HG03103 (cell line): ENCODE data around the gene MTPN.
A peak's percentile ranks its signal among the peaks of the same experiment; 100 is the strongest.

Experiments
- ATAC-seq: cut with Tn5 transposase; IDR thresholded peaks from one replicate; pipeline ENCODE4 v1.9.1; 2021; ENCODE audit warnings: low read depth; ENCODE audit not compliant: unreplicated experiment

The MTPN gene

DNA sequence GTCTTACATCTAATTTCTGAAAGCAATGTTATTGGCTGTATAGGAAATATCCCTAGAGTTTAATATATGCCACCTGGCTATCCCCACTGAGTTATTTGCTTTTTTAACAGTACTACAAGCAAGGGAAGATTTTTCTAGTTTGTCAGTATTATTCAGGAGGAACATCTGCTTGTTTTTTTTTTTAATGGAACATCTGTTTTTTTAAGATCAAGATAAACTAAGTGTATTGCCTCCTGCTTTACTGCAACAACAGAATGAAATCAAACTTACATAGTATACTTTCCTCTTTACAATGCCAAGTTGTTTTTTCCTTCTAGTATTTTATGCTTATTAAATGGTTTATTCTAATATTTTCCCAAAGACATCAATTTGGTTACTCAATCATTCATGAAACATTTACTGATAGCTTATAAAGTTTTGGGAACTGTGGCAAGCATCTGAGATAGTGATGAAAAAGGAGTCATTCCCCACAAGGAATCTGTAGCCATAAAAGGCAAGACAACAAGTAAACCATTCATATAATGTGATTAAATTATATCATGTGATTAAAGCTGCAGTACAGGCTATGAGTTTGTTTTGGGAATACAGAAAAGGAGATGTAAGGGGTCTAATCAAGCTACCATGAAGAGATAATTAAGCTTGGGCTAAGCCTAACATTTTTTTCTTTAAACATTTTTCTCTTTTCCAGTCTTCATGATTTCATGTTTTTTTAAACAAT, 17.4 kb downstream of the MTPN start:
- ATAC-seq, result no peak

DNA sequence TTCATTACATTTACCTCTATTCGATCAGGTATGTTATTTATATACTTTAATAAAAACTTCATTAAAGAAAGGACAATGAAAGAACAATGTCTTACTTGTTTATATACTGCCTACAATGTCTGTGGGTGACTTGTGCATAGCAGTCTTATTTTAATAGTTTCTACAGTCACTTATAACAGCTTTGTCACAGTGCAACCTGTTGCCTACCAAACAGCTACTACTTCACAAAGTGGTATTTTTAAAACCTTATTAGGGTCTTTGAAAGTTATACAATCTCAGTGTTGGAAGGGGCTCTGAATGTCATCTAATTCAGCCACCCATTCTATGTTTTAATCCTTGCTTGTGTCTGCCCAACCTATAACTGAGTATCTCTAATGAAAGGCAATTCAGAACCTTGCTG, 19.0 kb downstream of the MTPN start:
- no peak for ATAC-seq

DNA sequence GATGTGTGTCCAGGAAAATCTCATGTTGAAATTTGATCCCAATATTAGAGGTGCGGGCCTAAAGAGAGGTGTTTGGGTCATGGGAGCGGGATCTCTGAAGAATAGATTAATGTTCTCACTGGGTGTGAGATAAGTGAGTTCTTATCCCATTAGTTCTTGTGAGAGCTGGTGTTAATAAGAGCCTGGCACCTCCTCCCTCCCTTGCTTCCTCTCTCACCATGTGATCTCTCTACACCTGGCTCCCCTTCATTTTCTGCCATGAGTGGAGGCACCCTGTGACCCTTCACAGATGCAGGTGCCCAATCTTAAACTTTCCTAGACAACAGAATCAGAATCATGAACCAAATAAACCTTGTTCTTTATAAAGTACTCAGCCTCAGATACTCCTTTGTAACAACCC, 19.5 kb downstream of the MTPN start:
- ATAC-seq, result no peak

DNA sequence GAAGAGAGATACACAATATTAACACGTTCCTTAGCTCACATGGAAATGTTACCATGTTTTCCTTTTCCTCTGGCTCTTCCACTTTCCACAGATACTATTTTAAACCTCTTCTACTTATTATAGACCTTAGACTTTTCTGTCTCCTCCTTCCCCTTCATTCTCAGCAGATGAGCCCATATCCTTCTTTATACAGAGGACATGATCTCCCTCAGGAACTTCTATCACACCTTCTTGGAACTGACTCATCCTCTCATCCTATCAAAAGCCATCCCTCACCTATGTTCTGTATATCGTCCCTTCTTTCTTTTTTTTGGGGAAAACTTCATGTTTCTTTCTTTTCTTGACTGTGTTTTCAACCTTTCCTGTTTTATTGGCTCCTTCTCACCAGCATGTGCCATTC, 20.8 kb downstream of the MTPN start:
- no peak for ATAC-seq

DNA sequence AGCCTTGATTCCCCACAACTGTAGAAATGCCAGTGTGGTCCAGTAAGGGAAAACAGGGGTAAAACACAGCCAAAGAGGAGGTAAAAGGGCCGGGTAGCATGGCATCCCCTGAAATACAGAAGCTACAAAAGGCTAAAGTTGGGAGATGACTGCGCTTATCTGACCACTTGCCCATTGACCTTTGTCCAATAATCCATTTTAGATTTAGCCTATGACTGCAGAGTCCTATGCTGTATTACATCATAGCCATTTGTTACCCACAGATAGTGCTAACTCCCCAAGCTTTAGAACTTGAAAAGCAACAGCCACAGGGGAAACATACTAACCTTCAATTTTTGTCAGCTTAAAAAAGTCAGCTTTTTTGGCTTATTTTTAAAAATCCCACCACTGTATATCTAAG, 26.2 kb downstream of the MTPN start:
- ATAC-seq, result no peak

DNA sequence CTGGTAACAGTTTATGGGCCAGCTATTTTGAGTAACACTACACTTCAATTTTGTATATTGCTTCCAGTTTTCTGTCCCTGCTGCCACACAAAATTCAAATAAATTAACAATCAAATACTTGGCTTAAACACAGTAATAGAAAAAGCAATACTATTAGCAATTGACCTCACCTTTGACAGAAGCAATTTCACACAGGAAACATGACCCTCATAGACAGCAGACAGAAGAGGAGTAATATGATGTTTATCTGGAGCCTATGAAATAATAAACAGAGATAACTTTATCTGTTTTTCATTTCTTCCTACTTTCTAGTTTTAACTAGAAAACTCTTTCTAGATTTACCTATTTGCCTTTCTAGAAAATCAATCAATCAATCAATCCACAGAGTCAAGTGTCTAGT, 26.7 kb downstream of the MTPN start:
- ATAC-seq, result no peak

DNA sequence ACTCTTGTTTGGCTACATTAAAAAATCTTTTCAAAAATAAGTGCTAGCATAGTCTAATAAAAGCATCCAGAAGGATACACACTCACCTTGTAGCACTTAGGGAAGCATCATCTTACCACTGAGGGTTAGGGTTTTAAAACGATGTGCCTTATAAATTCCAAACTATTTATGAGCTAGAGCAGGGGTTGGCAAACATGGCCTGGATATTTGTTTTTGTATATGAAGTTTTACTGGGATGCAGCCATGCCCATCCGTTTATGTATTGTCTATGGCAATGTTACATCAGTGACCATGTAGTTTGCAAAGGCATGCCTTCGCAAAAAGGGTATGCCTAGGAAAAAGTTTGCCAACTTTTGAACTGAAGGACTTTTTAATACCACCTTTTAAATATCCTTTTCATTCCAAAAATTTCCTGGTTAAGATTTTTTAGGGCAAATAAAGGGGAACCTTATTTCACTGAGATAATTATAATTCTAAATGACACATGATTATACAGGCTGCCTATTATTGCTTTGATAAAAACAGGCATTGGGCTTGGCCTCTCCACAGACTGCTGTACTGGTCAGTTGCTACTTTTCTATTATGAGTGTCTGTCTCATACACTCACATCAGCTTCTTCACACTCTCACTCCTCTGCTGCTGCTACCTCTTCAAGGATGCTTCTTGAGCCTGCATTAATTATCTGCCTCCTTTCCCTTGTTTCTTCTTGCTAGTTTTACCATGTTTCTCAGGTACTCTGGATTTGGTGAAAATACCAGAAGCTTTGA, 30.7 kb downstream of the MTPN start:
- no peak for ATAC-seq

DNA sequence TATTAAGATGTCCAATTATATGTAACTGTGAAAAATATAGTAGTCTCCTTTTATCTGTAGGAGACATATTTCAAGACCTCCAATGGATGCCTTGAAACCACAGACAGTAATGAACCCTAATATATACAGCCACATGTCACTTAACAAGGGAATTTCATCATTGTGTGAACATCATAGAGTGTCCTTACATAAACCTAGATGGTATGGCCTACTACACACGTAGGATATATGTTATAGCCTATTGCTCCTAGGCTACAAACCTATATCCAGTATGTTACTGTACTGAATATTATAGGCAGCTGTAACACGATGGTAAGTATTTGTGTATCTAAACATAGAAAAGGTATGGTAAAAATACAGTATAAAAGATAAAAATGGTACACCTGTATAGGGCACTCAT, 32.4 kb downstream of the MTPN start:
- ATAC-seq, result no peak

DNA sequence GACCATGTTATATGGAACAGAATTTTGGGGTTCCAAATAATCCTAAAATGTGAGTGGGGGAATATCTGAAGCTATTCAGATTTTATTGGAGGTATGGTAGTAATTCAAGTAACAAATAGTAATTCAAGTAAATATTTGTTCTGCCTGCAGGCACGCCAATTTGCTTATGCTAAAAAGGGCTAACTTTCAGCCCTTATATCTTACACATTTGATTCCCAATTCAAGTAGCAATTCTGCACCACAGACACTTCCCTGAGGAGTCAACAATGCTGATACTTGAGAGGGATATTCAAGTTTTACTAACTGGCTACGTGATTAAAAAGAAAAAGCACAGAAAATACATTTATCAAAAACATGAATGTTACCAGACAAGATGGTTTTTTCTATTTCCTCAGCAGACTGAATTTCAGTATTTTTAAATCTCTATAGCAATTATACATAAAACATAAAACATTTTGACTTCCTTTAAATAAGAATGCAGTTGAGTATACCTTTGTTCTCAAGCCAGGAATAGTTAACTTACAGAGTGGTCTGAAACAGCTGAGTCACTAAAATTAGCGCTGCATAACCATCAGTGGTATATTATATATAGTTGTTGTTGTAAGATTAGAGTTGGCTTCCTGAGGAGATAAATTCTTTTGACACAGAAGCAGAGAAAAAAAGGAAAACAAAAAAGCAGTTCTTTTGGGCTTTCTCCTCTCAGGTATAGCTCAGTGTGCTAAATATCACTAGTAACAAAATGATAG, 33.9 kb downstream of the MTPN start:
- no peak for ATAC-seq

DNA sequence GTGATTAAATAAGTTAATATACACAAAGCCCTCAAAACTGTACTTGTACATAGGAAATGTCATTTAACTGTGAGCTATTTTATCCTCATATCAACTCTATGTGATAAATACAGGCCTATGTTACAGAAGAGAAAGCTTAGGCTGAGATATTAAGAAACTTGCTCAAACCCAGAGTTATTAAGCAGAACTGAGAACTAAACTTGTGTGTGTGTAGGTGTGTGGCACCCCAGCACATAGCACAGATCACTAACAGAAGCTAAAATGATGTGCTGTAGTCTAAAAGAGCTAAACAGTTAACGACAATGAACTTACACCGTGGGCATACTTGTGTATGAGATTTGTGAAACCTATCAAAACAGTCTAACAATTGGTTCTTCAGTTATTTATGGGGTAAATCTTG, 34.5 kb downstream of the MTPN start:
- peak; percentile 59 for ATAC-seq

DNA sequence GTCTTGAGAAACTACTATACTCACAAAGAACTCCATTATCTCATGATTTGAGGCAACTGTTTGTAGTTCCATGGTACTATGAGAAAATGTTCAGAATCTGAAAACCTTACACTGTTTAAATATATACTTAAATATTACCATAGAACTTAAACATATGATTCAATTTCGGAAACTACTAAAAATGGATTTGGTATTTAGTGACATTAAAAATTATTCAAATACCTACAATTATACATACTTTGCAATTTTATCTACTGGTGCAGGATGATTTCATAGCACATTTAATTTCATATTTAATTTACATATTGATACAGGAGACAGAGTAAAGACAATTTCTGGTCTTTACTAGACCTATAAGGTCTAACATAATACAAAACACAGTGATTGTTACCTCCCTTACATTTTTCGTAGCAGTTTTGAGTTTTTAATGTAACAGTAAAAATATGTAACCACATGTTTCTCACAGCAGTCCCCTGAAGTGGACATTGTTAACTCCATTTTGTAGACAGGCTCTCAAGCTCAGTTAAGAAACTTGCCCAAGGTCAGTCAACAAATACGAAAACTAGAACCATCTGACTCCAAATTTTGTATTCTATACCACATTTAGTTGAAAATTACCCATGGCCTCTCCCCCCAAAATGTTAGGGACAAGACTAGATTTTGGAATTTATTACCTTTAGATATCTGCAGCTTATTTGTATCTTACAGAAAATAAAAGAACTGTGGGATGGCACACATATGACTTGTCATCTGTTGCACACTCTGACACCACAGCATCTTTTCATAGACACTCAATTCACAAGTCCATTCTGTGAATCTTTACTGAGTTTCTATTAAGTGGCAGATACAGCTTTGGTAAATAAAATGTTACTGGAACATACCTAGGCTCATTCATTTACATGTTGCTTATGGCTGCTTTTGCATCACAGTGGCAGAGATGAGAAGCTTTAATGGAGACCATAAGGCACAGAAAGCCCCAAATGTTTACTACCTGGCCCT, 36.8 kb downstream of the MTPN start:
- ATAC-seq, result no peak

DNA sequence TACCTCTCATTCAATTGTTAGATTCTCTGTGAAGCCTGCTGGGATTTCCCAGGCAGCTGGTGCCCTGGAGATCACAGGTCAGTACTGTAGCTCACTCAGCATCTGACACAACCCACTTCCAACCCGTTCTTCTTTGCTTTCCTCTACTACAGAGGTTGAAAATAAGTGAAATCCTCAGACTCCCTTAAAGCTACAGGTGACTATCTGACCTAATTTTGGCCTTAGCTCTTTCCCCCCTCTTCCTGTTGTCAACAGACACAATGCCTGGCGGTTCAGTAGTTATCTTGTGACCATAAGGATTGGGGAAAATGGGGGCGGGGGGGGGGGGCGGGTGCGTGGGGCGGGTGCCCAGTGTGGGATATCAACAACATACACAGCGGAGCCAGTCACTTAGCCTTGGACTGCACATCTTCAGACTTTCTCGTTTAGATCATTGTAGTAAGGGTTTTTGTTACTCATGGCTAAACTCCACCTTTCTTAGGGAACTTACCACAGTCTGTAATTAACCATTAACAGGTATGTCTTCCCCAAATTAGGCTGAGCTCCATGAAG, 37.8 kb downstream of the MTPN start:
- ATAC-seq, result no peak

DNA sequence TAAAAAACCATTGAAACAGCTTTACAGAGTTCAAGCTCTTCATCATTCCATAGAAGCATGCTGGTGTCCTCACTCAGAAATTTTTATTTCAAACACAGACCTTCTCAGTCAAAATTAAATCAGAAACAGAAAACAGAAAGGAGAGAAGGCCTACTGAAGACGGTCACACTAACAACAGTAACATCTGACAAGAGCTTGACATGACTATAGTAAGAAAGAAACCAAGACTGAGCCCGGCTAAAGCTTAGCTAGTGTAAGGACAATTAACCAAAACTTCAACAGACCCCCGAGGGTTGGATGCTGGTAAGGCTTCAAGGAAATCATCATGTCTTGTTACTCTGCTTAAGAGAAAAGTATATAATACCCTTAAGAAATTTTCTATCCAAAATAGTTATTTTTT, 38.6 kb downstream of the MTPN start:
- peak; percentile 57 for ATAC-seq

DNA sequence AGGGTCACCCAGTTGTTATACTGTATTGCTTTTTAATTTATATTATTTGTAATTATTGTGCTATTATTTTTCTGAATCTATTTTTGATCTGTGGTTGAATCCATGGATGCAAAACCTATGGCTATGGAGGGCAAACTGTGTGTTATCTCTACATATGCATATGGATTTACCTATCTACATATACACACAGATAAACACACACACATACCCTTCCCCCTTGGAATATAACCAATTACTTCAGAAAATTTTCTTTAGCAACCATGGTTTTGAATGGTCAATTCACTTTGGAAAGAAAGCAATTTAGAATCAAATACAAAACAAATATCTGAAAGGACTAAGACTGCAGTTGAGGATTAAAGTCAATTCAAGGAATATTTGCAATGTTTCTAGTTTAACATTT, 39.1 kb downstream of the MTPN start:
- ATAC-seq, result no peak

DNA sequence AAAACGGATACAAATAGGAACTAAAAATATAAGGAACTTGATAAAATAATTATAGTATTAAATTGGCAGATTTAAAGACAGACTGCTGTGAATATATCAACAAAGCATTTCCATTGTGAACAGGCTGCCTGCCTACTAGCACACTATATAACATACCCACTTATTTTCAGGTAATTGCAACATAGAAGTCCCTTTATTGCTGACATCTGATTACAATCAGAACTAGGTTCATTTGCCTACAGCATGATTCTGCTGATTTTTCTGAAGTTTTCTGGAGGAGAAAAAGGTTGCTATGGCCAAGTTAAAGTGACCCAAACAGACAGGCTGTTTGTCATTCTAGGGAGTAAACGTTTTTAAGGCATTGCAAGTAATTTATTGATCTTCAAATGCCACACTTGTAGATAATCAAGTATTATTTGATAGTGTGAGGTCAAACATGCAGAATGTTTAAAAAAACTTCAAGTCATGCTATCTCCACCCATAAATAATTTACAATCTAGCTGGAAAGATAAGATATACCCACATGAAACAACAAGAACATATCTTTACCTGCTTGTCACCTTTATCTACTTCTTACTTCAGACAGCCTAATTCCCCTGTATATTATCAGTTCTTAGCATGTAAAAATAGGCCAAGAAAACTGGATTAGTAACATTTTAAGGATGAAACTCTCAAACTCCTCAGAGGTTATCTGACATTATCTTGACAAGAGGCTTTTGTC, 40.5 kb downstream of the MTPN start:
- no peak for ATAC-seq

DNA sequence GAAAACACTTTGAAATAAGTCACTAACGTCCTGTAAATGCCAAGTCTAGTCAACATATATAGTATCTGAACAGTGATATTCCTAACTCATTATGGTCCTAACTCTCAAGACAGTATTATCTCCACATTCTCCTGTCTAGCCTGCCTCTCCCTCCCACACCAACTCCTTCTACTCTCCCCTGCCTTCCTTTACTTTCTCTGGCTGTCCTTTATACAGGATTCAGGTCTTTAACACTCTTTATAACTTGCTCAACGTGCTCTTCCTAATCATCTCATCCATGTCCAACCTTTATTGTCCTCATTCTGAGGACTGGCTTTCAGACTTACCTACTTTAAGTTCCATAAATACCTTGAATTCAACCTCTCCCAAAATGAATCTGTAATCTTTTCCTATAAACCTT, 42.5 kb downstream of the MTPN start:
- ATAC-seq, result no peak

DNA sequence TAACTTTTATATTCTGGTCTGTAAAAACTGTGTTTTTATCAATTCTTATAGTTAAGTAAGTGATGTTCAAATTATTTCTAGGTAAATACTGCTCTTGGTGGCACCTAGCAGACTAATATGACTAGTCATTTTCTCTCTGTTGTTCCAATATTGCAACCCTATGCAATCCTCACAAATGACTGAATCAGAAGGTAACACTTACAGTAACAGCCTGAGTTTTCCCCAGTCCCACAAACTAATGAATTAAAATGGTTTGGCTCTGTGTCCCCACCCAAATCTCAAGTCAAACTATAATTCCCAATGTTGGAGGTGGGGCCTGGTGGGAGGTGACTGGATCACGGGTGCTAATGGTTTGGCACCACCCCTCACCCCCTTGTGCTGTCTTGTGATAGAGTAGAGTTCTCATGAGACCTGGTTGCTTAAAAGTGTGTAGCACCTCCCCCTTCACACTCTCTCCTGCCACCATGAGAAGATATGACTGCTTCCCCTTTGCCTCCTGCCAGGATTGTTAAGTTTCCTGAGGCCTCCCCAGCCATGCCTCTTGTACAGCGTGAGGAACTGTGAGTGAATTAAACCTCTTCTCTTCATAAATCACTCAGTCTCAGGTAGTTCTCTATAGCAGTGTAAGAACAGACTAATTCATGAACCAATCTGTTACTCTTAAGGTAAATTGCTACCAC, 43.5 kb downstream of the MTPN start:
- ATAC-seq, result no peak

DNA sequence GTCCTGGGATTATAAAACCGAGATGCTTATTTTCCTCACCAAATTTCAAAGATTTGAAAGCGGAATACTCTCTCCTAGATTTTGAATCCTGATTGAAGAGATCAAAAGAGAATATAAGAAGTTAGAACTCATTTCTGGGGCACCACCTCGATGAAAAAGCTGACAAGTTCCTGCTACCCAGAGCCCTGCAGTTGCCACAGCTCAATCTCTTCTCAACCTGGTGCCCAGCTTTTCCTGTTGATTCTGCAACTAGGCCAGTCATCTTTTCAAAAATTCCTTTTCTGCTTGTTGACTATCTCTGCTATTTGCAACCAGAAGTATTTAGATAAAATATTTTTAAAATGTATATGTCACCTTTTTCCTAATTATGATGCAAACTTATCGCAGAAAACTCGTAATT, 45.0 kb downstream of the MTPN start:
- no peak for ATAC-seq
